Fibroblast of skin of left quadriceps (primary cell): ENCODE data around the gene CD79B.
"Not testable (repeated sequence)": the region's sequence is repeated elsewhere in the genome, so short reads cannot be mapped to it uniquely, and the experiment has no call there.

Experiments used
- DNase-seq, 2 experiments: peaks; one replicate each; pipeline ENCODE4 v3.0.0-alpha.2; 2013; ENCODE audit warnings: low read depth in 2 of 2

The CD79B gene

DNA sequence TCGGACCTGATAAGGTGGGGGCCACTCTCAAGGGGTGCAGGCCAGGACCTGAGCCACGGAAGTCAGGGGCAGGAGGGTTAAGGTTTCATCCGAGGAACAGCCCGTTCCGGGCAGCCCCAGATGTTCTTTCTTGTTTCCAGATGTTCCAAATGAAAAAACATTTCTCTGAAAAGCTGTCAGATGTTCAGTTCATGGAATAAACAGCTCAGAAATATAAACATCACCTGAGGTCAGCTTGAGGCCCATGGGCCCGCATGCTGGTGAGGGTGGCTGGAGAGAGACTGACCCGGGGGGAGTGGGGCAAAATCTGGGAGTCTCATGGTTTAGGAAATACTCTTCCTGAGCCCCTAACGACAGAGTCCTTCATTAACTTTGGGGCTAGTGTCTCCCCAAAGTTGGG, 1.5 kb upstream of the CD79B start:
- no peak for DNase-seq

- DNase-seq, result no peak
Observed at GRCh38 chr17:63932721-63933120, 590 bp upstream of the CD79B start.

- DNase-seq, result no peak
Observed at GRCh38 chr17:63930951-63931575, 1.1 kb downstream of the CD79B start.

DNA sequence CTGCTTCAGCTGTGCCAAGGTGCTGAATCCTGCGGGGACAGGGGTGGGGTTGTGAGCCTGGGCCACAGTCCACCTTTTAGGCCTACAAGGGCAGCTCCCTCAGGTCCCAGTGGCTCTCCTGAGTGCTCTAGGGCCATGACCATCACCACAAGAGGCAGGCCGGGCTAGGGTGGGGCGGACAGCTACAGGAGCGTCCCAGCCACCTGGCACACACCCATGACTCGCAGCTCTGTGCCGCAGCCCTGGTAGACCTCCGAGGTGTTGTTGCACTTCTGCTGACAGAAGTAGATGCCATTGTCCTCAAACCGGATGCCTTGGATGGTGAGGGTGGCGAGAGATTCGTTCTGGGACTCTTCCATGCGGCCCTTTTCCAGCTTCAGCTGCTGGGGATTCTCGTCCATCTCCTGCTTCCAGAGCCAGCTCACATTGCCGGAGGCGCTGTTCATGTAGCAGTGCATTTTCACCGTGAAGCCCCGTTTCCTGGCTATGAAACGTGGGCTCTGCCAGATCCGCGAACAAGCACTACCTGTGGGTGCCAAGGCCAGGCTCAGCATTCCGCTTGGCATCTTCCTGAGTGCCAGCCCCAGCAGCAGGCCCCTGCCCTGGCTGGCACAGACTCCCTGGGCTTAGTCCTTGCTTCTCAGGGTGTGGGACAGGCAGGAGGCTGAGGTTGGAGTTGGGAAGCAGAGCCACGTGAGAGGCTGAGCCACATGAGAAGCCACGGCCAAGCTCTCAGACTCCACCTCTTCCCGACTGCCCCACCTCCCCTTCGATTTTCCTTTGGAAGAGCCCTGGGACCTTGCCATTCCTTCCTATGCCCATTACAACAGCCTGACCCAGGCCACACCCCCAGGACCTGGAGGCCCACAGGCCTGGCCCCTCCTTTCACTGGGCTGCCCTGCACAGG, 2.0 kb downstream of the CD79B start:
- DNase-seq, result no peak

GRCh38 chr17:63928966-63929695, 3.0 kb downstream of the CD79B start:
- no peak for DNase-seq

- no peak for DNase-seq
Observed at GRCh38 chr17:63928172-63928666, 3.9 kb downstream of the CD79B start.

GRCh38 chr17:63927464-63928171, 4.5 kb downstream of the CD79B start:
- no peak for DNase-seq

DNA sequence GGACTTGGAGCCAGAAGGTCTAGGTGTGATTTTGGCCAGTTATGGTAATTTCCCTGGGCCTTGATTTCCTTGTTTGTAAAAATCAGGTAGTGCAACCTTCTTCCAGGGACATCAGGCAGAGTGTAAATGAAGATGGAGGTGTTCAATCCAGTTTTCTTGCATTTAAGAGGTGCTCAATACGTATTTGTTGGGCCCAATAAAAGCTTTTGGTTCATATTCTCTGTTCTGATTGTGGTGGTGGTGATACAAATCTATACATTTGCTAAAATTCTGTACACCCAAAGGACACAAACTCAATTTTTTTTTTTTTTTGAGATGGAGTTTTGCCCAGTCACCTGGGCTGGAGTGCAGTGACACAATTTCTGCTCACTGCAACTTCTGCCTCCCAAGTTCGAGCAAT, 6.0 kb downstream of the CD79B start:
- DNase-seq, result no peak

- no peak for DNase-seq
Observed at GRCh38 chr17:63925615-63926014, 6.5 kb downstream of the CD79B start.

- not testable (repeated sequence) for DNase-seq
Observed at GRCh38 chr17:63922402-63922801, 9.7 kb downstream of the CD79B start.

DNA sequence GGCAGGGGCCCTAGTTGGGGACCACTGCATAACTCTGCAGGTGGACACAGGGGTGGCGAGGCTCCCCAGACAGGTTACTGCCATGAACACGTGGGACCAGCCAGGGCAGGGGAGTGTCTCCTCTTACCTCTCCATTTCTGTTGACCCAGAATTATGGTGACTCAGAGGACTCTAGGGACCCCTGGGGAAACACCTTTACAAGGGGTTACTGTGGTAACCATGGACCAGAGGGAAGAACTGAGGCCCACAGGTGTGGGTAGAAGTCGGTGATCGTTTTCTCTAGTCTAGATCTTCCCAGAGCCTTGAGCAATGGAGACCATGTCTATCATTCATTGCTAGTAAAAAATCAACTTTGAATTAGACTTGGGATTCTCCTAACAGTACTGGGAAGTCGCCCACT, 11.4 kb downstream of the CD79B start:
- not testable (repeated sequence) for DNase-seq

DNA sequence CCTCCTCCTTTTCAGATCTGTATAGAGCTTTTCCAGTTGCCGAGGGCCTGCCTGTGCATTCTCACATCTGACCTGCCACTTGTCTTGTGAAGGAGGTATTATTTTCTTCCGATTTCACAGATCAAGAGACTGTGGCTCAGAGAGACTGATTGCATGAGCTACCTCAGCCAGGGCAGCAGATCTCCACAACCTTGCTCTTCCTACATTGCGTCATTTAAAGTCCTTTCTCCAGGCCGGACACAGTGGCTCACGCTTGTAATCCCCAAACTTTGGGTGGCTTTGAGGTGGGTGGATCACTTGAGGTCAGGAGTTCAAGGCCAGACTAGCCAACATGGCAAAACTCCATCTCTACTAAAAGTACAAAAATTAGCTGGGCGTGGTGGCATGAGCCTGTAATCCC, 12.1 kb downstream of the CD79B start:
- not testable (repeated sequence) for DNase-seq

GRCh38 chr17:63919311-63919723, 12.8 kb downstream of the CD79B start:
- DNase-seq, result peak; percentile 15 to 28

DNA sequence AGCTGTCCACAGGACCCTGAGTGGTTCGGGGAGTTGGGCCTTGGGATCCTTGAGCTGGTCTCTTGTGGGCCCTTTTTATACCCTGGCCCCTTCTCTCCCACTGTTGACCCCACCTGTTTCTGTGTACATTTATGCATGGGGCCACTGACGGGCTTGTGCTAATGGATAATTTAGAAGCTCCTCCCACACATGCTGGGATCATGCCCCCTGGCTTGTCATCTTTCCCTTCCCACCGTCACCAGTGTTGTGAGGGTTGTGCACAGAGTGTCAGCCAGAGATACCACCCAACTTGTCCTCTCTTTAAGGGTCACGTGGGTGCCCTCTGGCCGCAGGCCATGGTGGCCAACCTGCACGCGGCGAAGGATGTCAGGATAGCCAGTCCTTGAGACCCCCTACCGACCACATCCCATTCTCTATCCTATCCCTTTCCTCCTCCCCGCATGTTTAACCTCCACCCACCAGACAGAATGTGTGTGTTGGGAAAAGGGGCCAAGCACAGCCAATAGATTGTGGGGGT, 13.3 kb downstream of the CD79B start, which contains the start of gene GH1:
Gene GH1 (minus strand): TSS at position 51 of the 517 bp plus-strand sequence. CDS start 63 bp downstream, outside the sequence.
- DNase-seq, result not testable (repeated sequence)

GRCh38 chr17:63918305-63918704, 13.8 kb downstream of the CD79B start:
- no peak for DNase-seq

DNA sequence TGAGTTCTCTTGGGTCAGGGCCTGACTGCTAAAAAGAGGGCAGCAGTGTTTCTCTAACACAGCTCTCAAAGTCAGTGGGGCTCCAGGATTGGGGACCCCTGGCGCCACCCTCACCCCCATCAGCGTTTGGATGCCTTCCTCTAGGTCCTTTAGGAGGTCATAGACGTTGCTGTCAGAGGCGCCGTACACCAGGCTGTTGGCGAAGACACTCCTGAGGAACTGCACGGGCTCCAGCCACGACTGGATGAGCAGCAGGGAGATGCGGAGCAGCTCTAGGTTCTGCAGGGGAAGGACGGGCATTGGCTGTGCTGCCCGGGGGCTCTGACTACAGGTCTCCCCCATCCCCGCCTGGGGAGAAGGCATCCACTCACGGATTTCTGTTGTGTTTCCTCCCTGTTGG, 14.5 kb downstream of the CD79B start:
- no peak for DNase-seq

DNA sequence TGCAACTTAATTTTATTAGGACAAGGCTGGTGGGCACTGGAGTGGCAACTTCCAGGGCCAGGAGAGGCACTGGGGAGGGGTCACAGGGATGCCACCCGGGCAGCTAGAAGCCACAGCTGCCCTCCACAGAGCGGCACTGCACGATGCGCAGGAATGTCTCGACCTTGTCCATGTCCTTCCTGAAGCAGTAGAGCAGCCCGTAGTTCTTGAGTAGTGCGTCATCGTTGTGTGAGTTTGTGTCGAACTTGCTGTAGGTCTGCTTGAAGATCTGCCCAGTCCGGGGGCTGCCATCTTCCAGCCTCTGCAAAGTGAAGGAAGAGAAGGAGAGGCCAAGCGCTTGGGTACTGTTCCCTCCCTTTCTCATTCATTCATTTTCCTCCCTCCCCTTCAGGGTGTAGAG, 14.9 kb downstream of the CD79B start:
- DNase-seq, result not testable (repeated sequence)

DNA sequence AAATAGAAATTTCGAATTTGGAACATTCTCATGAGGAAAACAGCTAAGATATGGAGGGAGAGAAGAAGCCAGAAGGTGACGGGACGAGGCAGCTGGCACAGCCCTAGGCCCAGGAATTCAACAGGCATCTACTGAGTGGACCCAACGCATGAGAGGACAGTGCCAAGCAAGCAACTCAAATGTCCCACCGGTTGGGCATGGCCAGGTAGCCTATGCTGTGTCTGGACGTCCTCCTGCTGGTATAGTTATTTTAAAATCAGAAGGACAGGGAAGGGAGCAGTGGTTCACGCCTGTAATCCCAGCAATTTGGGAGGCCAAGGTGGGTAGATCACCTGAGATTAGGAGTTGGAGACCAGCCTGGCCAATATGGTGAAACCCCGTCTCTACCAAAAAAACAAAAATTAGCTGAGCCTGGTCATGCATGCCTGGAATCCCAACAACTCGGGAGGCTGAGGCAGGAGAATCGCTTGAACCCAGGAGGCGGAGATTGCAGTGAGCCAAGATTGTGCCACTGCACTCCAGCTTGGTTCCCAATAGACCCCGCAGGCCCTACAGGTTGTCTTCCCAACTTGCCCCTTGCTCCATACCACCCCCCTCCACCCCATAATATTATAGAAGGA, 15.5 kb downstream of the CD79B start:
- DNase-seq, result no peak

DNA sequence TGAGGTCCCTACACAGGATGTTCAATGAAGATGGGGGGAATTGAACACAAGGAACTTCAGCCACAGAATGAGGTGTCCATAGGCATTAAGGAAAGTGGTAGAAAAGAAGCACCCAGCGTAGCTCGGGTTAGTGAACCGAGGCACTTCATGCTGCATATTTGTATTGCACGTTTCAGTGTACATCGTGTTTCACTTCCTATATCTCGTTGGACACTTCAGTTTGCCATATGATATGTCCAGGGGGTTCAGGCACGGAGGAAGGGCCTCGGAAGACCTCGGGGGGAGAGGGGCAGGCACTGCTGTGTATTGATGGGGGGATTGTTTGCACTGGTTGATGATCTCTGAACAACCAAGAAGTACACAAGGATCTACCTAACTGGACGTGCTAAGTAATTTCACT, 16.4 kb downstream of the CD79B start:
- DNase-seq, result not testable (repeated sequence)

GRCh38 chr17:63914471-63914870, 17.7 kb downstream of the CD79B start:
- DNase-seq, result no peak

- DNase-seq, result no peak
Observed at GRCh38 chr17:63911657-63912100, 20.5 kb downstream of the CD79B start.
